IMR-90 (cell line): Measurements from ENCODE around the gene SGK1.

Experiments used
- CTCF ChIP-seq: conservative IDR thresholded peaks from 2 replicates; pipeline ENCODE4 v1.5.1; 2012; ENCODE audit warnings: mild to moderate bottlenecking, low read depth, low read length, improper control_type of control experiment
- MAFK ChIP-seq: IDR thresholded peaks from 2 replicates; pipeline ENCODE4 v1.6.1; 2012; ENCODE audit warnings: low read depth, low read length, improper control_type of control experiment
- NFE2L2 ChIP-seq: fragments of 150-350 bp; IDR thresholded peaks from 2 replicates; pipeline ENCODE4 v1.6.1; 2016; ENCODE audit warnings: low read depth, mild to moderate bottlenecking, low read length
- POLR2A ChIP-seq: IDR thresholded peaks from 2 replicates; pipeline ENCODE4 v1.6.1; 2012; ENCODE audit warnings: mild to moderate bottlenecking, low read depth, low read length
- TF ChIP-seq, protein P1 (sequence below): fragments of 150-350 bp; IDR thresholded peaks from 2 replicates; pipeline ENCODE4 v1.6.1; 2017; ENCODE audit warnings: mild to moderate bottlenecking, antibody characterized with exemption, low read length, low read depth

DNA sequence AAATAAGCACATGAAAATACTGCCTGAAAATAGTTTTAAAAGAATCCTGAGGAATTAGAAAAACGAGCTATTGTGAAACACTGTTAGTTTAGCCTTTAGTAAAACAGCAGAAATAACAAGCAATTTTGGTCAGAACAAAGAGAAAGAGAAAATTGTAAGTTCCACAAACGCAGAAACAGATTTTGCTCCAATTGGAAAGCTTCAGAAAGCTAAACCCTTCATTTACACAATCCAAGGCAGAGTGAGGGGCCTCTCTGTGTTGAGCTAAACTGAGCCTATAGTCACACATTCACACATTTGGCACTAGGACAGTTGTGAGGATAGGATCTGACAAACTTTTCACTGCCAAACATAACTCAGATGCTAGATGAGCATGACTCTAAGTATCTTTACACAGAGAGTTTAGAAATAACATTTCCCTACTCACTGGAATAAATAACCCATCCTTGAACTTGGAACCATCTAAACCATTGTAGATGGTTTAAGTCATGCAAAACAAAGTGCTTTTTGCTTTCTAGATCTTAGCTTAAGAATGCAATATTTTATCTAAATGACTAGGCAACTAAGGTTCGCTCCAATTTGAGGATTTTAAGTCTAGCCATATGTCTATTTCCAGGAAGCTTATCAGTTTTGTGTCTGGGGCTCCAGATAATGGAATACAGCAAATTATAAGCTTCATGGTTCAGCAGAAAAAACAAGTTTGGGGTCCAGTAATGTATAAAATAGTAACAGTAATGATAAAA is 122.6 kb downstream of the SGK1 start:
- TF ChIP-seq MAFK (no peak), CTCF (no peak), NFE2L2 (no peak), POLR2A (no peak)
- TF ChIP-seq, protein P1, sequence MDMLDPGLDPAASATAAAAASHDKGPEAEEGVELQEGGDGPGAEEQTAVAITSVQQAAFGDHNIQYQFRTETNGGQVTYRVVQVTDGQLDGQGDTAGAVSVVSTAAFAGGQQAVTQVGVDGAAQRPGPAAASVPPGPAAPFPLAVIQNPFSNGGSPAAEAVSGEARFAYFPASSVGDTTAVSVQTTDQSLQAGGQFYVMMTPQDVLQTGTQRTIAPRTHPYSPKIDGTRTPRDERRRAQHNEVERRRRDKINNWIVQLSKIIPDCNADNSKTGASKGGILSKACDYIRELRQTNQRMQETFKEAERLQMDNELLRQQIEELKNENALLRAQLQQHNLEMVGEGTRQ, result no peak
